Panc1 (cell line): ENCODE results near the gene LIG4.
A peak's percentile ranks its signal among the peaks of the same experiment; 100 is the strongest.

ENCODE experiments used
- POLR2AphosphoS5 ChIP-seq: IDR thresholded peaks from 2 replicates; pipeline ENCODE4 v1.6.1; 2012; ENCODE audit warnings: mild to moderate bottlenecking, low read depth, low read length, moderate library complexity
- TF ChIP-seq, protein P1 (sequence below): fragments of 450-650 bp; IDR thresholded peaks from 2 replicates; pipeline ENCODE4 v1.5.1; 2017; ENCODE audit warnings: mild to moderate bottlenecking

DNA sequence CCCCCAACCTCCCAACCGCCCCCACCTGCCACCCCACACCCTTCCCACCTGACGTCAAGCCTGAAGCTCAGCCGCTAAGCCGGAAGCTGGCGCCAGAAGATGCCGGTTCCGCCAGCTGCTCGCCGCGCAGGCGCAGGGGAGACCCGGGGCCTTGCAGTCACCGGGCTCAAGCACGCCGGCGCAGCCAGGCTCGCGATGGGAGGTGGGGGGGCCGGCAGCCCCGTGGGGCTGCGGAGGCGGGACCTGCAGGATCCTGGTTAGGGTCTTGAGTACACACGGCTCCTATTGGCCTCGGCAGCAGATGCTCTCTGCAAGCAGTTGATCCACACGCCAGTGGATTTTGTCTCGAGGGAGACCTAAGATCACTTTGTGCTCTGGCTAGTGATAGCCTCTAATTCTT lies at the start of gene LIG4:
- TF ChIP-seq, protein P1, sequence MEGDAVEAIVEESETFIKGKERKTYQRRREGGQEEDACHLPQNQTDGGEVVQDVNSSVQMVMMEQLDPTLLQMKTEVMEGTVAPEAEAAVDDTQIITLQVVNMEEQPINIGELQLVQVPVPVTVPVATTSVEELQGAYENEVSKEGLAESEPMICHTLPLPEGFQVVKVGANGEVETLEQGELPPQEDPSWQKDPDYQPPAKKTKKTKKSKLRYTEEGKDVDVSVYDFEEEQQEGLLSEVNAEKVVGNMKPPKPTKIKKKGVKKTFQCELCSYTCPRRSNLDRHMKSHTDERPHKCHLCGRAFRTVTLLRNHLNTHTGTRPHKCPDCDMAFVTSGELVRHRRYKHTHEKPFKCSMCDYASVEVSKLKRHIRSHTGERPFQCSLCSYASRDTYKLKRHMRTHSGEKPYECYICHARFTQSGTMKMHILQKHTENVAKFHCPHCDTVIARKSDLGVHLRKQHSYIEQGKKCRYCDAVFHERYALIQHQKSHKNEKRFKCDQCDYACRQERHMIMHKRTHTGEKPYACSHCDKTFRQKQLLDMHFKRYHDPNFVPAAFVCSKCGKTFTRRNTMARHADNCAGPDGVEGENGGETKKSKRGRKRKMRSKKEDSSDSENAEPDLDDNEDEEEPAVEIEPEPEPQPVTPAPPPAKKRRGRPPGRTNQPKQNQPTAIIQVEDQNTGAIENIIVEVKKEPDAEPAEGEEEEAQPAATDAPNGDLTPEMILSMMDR: no peak
- 0 out of 2 replicates have a peak, but pooled peaks have one; percentile 26 for TF ChIP-seq POLR2AphosphoS5
